ENCODE measurements around the gene TUT4. TPM values are rescaled to one million over a fixed set of nuclear protein-coding genes. Genes with fewer than 3 reads are reported as not detected.

TUT4 gene
- total RNA-seq, 1 donor: 44.2 TPM

DNA sequence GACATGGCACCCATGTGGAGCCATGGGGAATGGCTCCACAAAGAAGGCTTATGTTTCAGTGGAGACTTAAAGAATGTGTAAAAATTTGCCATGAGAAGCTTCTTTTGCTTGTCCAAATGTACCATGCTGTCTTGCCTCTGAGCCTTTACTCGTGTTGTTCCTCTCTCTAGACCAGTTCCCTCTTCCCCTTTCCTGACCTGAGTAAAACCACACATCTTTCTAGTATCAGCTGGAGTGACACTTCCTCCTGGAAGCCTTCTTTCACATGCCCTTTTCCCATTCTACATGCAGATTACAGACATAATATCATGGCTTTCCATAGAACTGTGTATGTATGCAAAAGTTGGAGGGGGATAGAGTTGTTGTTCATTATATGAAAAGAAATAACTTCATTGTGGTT is 35.6 kb upstream of the TUT4 start:
- Histone ChIP-seq H4K20me1 (ENCODE audit: insufficient read depth, low read length) (no peaks in the 10 kb centered on the region), H3K9me3 (ENCODE audit: low read depth, low read length) (no peaks in the 10 kb centered on the region), H3K27ac (ENCODE audit: low read depth, low read length) (no peak overlapping the region), H3K79me2 (ENCODE audit: insufficient read depth, low read length) (no peaks in the 10 kb centered on the region), H3K36me3 (ENCODE audit: insufficient read depth, low read length) (no peaks in the 10 kb centered on the region), H3K4me1 (ENCODE audit: insufficient read depth, low read length) (no peaks in the 10 kb centered on the region), H2AFZ (ENCODE audit: low read length) (no peak overlapping the region), H3K4me2 (ENCODE audit: insufficient read depth, low read length) (no peak overlapping the region), H3K4me3 (ENCODE audit: insufficient read depth, low read length) (no peak overlapping the region), H3K27me3 (ENCODE audit: insufficient read depth, low read length) (peaks cover 13% of the 10 kb centered on the region)
- no peak for DNase-seq (ENCODE audit: insufficient read length, low spot score, missing footprints)
- TF ChIP-seq CTCF (IDR thresholded peaks at IDR 0.05; ENCODE audit: extremely low read depth, low read depth, low read length): no peak

DNA sequence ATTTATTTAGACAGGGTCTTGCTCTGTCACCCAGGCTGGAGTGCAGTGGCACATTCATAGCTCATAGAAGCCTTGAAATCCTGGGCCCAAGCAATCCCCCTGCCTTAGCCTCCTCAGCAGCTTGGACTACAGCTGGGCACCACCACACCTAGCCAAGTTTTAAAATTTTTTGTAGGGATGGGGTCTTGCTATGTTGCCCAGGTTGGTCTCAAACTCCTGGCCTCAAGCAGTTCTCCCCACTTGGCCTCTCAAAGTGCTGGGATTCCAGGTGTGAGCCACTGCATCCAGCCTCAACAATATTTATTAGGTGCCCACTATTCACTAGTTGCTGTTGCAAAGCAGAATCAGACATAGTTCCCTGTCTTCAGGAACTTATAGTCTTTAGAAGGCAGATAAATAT is 35.1 kb upstream of the TUT4 start:
- no peaks in the 10 kb centered on the region for H3K36me3 ChIP-seq (ENCODE audit: insufficient read depth, low read length)
- H4K20me1 ChIP-seq (ENCODE audit: insufficient read depth, low read length): no peaks in the 10 kb centered on the region
- H3K4me2 ChIP-seq (ENCODE audit: insufficient read depth, low read length): no peak overlapping the region
- H3K9me3 ChIP-seq (ENCODE audit: low read depth, low read length): no peaks in the 10 kb centered on the region
- peaks cover 13% of the 10 kb centered on the region for H3K27me3 ChIP-seq (ENCODE audit: insufficient read depth, low read length)
- no peak overlapping the region for H3K27ac ChIP-seq (ENCODE audit: low read depth, low read length)
- H3K4me3 ChIP-seq (ENCODE audit: insufficient read depth, low read length): no peak overlapping the region
- DNase-seq (ENCODE audit: insufficient read length, low spot score, missing footprints): no peak
- H3K79me2 ChIP-seq (ENCODE audit: insufficient read depth, low read length): no peaks in the 10 kb centered on the region
- no peak overlapping the region for H2AFZ ChIP-seq (ENCODE audit: low read length)
- no peak for TF ChIP-seq CTCF (IDR thresholded peaks at IDR 0.05; ENCODE audit: extremely low read depth, low read depth, low read length)
- no peaks in the 10 kb centered on the region for H3K4me1 ChIP-seq (ENCODE audit: insufficient read depth, low read length)

DNA sequence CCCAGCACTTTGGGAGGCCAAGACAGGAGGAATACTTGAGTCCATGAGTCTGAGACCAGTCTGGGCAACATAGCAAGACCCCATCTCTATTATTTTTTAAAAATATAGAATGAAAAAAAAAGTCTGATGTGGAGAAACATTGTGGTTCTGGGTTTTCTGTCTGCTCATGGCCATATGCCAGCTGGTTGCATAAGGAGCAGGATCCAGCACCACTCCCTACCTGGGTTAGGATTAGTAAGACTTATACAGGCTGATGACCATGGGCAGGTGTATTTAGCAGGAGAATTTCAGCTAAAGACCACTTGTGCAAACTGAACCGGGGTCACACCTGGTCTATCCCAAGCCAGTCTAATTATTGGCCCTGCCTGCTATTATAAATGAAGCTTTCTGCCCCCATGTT is 32.6 kb upstream of the TUT4 start:
- H3K4me1 ChIP-seq (ENCODE audit: insufficient read depth, low read length): no peaks in the 10 kb centered on the region
- H2AFZ ChIP-seq (ENCODE audit: low read length): no peak overlapping the region
- no peaks in the 10 kb centered on the region for H3K9me3 ChIP-seq (ENCODE audit: low read depth, low read length)
- H3K27ac ChIP-seq (ENCODE audit: low read depth, low read length): no peak overlapping the region
- TF ChIP-seq CTCF (IDR thresholded peaks at IDR 0.05; ENCODE audit: extremely low read depth, low read depth, low read length): no peak
- H3K79me2 ChIP-seq (ENCODE audit: insufficient read depth, low read length): no peaks in the 10 kb centered on the region
- no peaks in the 10 kb centered on the region for H4K20me1 ChIP-seq (ENCODE audit: insufficient read depth, low read length)
- DNase-seq (ENCODE audit: insufficient read length, low spot score, missing footprints): no peak
- no peak overlapping the region for H3K4me3 ChIP-seq (ENCODE audit: insufficient read depth, low read length)
- H3K27me3 ChIP-seq (ENCODE audit: insufficient read depth, low read length): peaks cover 13% of the 10 kb centered on the region
- no peaks in the 10 kb centered on the region for H3K36me3 ChIP-seq (ENCODE audit: insufficient read depth, low read length)
- H3K4me2 ChIP-seq (ENCODE audit: insufficient read depth, low read length): no peak overlapping the region

DNA sequence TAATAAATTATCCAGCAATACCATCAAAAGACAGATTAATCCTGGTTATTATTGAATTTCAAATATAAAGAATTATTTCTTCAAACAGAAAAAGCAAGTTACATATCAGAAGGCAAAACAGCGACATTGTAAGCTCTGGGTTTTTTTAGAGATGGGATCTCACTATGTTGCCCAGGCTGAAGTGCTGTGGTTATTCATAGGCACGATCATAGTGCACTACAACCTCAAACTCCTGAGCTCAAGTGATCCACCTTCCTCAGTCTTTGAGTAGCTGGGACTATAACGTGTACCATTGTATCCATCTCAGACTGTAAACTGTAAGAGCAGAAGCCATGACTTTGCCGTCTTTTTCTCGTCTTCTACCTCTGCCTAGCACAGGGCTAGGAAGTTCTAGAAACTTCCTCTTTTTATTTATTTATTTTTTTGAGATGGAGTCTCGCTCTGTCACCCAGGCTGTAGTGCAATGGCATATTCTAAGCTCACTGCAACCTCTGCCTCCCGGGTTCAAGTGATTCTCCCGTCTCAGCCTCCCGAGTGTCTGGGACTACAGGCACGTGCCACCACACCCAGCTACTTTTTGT is 29.3 kb upstream of the TUT4 start:
- no peak overlapping the region for H3K4me2 ChIP-seq (ENCODE audit: insufficient read depth, low read length)
- no peaks in the 10 kb centered on the region for H4K20me1 ChIP-seq (ENCODE audit: insufficient read depth, low read length)
- no peaks in the 10 kb centered on the region for H3K36me3 ChIP-seq (ENCODE audit: insufficient read depth, low read length)
- no peaks in the 10 kb centered on the region for H3K9me3 ChIP-seq (ENCODE audit: low read depth, low read length)
- no peak overlapping the region for H3K27ac ChIP-seq (ENCODE audit: low read depth, low read length)
- H3K79me2 ChIP-seq (ENCODE audit: insufficient read depth, low read length): no peaks in the 10 kb centered on the region
- no peaks in the 10 kb centered on the region for H3K4me1 ChIP-seq (ENCODE audit: insufficient read depth, low read length)
- H3K4me3 ChIP-seq (ENCODE audit: insufficient read depth, low read length): no peak overlapping the region
- H2AFZ ChIP-seq (ENCODE audit: low read length): no peak overlapping the region
- DNase-seq (ENCODE audit: insufficient read length, low spot score, missing footprints): no peak
- no peak for TF ChIP-seq CTCF (IDR thresholded peaks at IDR 0.05; ENCODE audit: extremely low read depth, low read depth, low read length)
- peaks cover 11% of the 10 kb centered on the region for H3K27me3 ChIP-seq (ENCODE audit: insufficient read depth, low read length)
